ENCODE data around the gene TMEM39A. TPM values are rescaled to one million over a fixed set of nuclear protein-coding genes. Genes with fewer than 3 reads are reported as not detected.

The TMEM39A gene
- polyA plus RNA-seq, 3 donors, result 9.6 to 12.2 (median 11.6) TPM

GRCh38 chr3:119443179-119443578 lies 20.2 kb downstream of the TMEM39A start:
- intact Hi-C loops (cut with micrococcal nuclease), result no loop called here
- Mint-ChIP-seq H3K27ac (no peak overlapping the region), H3K4me3 (no peak overlapping the region), H3K9me3 (no peaks in the 10 kb centered on the region), H3K4me1 (no peaks in the 10 kb centered on the region), H3K36me3 (peaks cover 60 to 69% of the 10 kb centered on the region in 2 donors), H3K27me3 (ENCODE audit: low read depth in 3 of 3) (peaks cover 0 to 2% (median 0%) of the 10 kb centered on the region in 3 donors)
- Histone ChIP-seq H3K27ac (ENCODE audit: low read depth in 1 of 2, low read length in 2 of 2) (no peak overlapping the region), H3K9me3 (replicated peaks in 1 of 2; ENCODE audit: control insufficient read depth in 1 of 2, insufficient read depth in 1 of 2, low read length in 2 of 2) (no peaks in the 10 kb centered on the region), H3K4me2 (replicated peaks; ENCODE audit: extremely low read depth, low read length, poor library complexity, severe bottlenecking) (no peak overlapping the region), H3K4me3 (replicated peaks in 1 of 3; ENCODE audit: low read depth in 2 of 3, low read length in 3 of 3) (no peak overlapping the region), H2AFZ (ENCODE audit: insufficient read depth, low read depth, low read length, poor library complexity, severe bottlenecking) (no peak overlapping the region), H3K4me1 (ENCODE audit: control insufficient read depth in 1 of 2, insufficient read depth in 2 of 2, low read length in 2 of 2) (no peaks in the 10 kb centered on the region), H3K79me2 (ENCODE audit: insufficient read depth, low read length) (no peaks in the 10 kb centered on the region), H4K20me1 (ENCODE audit: insufficient read depth, low read length) (no peaks in the 10 kb centered on the region), H3K27me3 (ENCODE audit: control insufficient read depth in 2 of 2, insufficient read depth in 2 of 2, low read length in 2 of 2) (no peaks in the 10 kb centered on the region), H3K9ac (ENCODE audit: insufficient read depth, low read length, poor library complexity, severe bottlenecking) (no peak overlapping the region), H3K36me3 (replicated peaks in 1 of 2; ENCODE audit: control insufficient read depth in 1 of 2, insufficient read depth in 2 of 2, low read length in 2 of 2) (peaks cover 67 to 90% of the 10 kb centered on the region in 2 donors)
- no peak for TF ChIP-seq CTCF (IDR thresholded peaks at IDR 0.05)
- DNase-seq, result no peak

GRCh38 chr3:119437691-119438258 lies 25.6 kb downstream of the TMEM39A start:
- Histone ChIP-seq H3K79me2 (ENCODE audit: insufficient read depth, low read length) (no peaks in the 10 kb centered on the region), H2AFZ (ENCODE audit: insufficient read depth, low read depth, low read length, poor library complexity, severe bottlenecking) (no peak overlapping the region), H3K4me2 (replicated peaks; ENCODE audit: extremely low read depth, low read length, poor library complexity, severe bottlenecking) (no peak overlapping the region), H3K27me3 (ENCODE audit: control insufficient read depth in 2 of 2, insufficient read depth in 2 of 2, low read length in 2 of 2) (no peaks in the 10 kb centered on the region), H4K20me1 (ENCODE audit: insufficient read depth, low read length) (no peaks in the 10 kb centered on the region), H3K4me1 (ENCODE audit: control insufficient read depth in 1 of 2, insufficient read depth in 2 of 2, low read length in 2 of 2) (no peaks in the 10 kb centered on the region), H3K27ac (ENCODE audit: low read depth in 1 of 2, low read length in 2 of 2) (no peak overlapping the region), H3K9me3 (replicated peaks in 1 of 2; ENCODE audit: control insufficient read depth in 1 of 2, insufficient read depth in 1 of 2, low read length in 2 of 2) (no peaks in the 10 kb centered on the region), H3K4me3 (replicated peaks in 1 of 3; ENCODE audit: low read depth in 2 of 3, low read length in 3 of 3) (no peak overlapping the region), H3K9ac (ENCODE audit: insufficient read depth, low read length, poor library complexity, severe bottlenecking) (no peak overlapping the region), H3K36me3 (replicated peaks in 1 of 2; ENCODE audit: control insufficient read depth in 1 of 2, insufficient read depth in 2 of 2, low read length in 2 of 2) (peaks cover 82 to 97% of the 10 kb centered on the region in 2 donors)
- Mint-ChIP-seq H3K27me3 (ENCODE audit: low read depth in 3 of 3) (no peaks in the 10 kb centered on the region), H3K9me3 (peaks cover 0 to 2% (median 0%) of the 10 kb centered on the region in 7 donors), H3K36me3 (peaks cover 76 to 85% of the 10 kb centered on the region in 2 donors), H3K4me3 (no peak overlapping the region), H3K27ac (no peak overlapping the region), H3K4me1 (no peaks in the 10 kb centered on the region)
- TF ChIP-seq CTCF (IDR thresholded peaks at IDR 0.05), result no peak
- DNase-seq, result no peak
- 100% methylated on average over 2 of the region's 6 CpGs for WGBS (ENCODE audit: insufficient coverage)
- intact Hi-C loops (cut with micrococcal nuclease), result no loop called here

Measured in CD14-positive monocyte (primary cell).